GM12878 (cell line): ENCODE results near the gene ZNF341. TPM values are rescaled to one million over a fixed set of nuclear protein-coding genes. Genes with fewer than 3 reads are reported as not detected.

ENCODE experiments used
- ATAC-seq: fragments of 200-7000 bp; cut with Tn5 transposase; 3 replicates; pipeline ENCODE4 v1.9.1; 2020; ENCODE audit warnings: mild to moderate bottlenecking, moderate library complexity
- BruUV-seq: library from RNA; stranded (reverse); fragments of 400-500 nt; replicated peaks from 2 replicates; lab custom pipeline; 2021; lab: Mats Ljungman, UMichigan
- CTCF ChIA-PET: fragments of 300-600 bp; sonication (Branson Sonifier 250); formaldehyde crosslinking; extraction: SDS; loops from one replicate; lab custom pipeline; 2021; ENCODE audit warnings: inconsistent platforms; lab: Yijun Ruan, JAX
- POLR2A ChIA-PET: fragments of 350-600 bp; formaldehyde crosslinking; extraction: SDS; loops from one replicate; lab custom pipeline; 2021; ENCODE audit warnings: inconsistent platforms; lab: Charles Lee
- RAD21 ChIA-PET: fragments of 300-600 bp; sonication (Branson Sonifier 250); formaldehyde crosslinking; loops from one replicate; lab custom pipeline; 2023; ENCODE audit warnings: antibody characterized with exemption; ENCODE audit not compliant: unreplicated experiment; lab: Charles Lee
- SMC1A ChIA-PET: fragments of 300-600 bp; sonication (Branson Sonifier 250); formaldehyde crosslinking; loops from one replicate; lab custom pipeline; 2023; ENCODE audit not compliant: unreplicated experiment, uncharacterized antibody; lab: Charles Lee
- DNase-seq: peaks from one replicate; pipeline ENCODE4 v3.0.0-alpha.2; 2011; ENCODE audit warnings: low read depth, low spot score
- FAIRE-seq: peaks from 3 replicates; lab custom pipeline; 2011; peaks lifted over from hg19 to GRCh38; lab: Jason Lieb, UNC
- H2AFZ ChIP-seq: 2 replicates; pipeline ENCODE4 v1.6.0; 2011; ENCODE audit warnings: low read depth, low read length, control low read depth; ENCODE audit not compliant: control insufficient read depth
- H3K27ac ChIP-seq: 2 replicates; pipeline ENCODE4 v1.5.1; 2011; ENCODE audit warnings: control low read depth; ENCODE audit not compliant: control insufficient read depth, insufficient read depth
- H3K27me3 ChIP-seq, 2 experiments: replicated peaks in 1 of 2; 2 replicates each; pipeline versions ENCODE4 v1.6.0 to v1.6.1; 2011; ENCODE audit warnings: low read length in 1 of 2; ENCODE audit not compliant: control insufficient read depth in 2 of 2, insufficient read depth in 2 of 2
- H3K36me3 ChIP-seq, 2 experiments: 2 replicates each; pipeline ENCODE4 v1.5.1; 2011; ENCODE audit warnings: low read length in 1 of 2; ENCODE audit not compliant: control insufficient read depth in 2 of 2, insufficient read depth in 2 of 2
- H3K4me1 ChIP-seq: 2 replicates; pipeline ENCODE4 v1.6.1; 2011; ENCODE audit warnings: mild to moderate bottlenecking, low read length, moderate library complexity, mixed read lengths; ENCODE audit not compliant: control insufficient read depth, insufficient read depth
- H3K4me2 ChIP-seq: 2 replicates; pipeline ENCODE4 v1.6.0; 2011; ENCODE audit warnings: control low read depth; ENCODE audit not compliant: control insufficient read depth, insufficient read depth
- H3K4me3 ChIP-seq: fragments of 200-600 bp; sonication (generic); 2 replicates; pipeline ENCODE4 v1.5.1; 2016
- H3K79me2 ChIP-seq: 2 replicates; pipeline ENCODE4 v1.6.0; 2011; ENCODE audit warnings: low read length; ENCODE audit not compliant: control insufficient read depth, insufficient read depth
- H3K9ac ChIP-seq: 2 replicates; pipeline ENCODE4 v1.8.0; 2011; ENCODE audit warnings: low read length, control low read depth, mixed read lengths; ENCODE audit not compliant: control insufficient read depth, insufficient read depth
- H3K9me3 ChIP-seq: replicated peaks from 3 replicates; pipeline ENCODE4 v1.5.1; 2011; ENCODE audit warnings: mild to moderate bottlenecking, low read length; ENCODE audit not compliant: control insufficient read depth, insufficient read depth
- H4K20me1 ChIP-seq: 2 replicates; pipeline ENCODE4 v1.6.0; 2011; ENCODE audit not compliant: control insufficient read depth, insufficient read depth
- FOXM1 ChIP-seq: IDR thresholded peaks from 2 replicates; pipeline ENCODE4 v1.6.1; 2012; ENCODE audit warnings: low read depth, mild to moderate bottlenecking, inconsistent platforms, low read length, moderate library complexity
- MTA2 ChIP-seq: fragments of 450-650 bp; IDR thresholded peaks from 2 replicates; pipeline ENCODE4 v1.6.1; 2016; ENCODE audit warnings: low read depth, mild to moderate bottlenecking, moderate library complexity
- NBN ChIP-seq: fragments of 450-650 bp; IDR thresholded peaks from 2 replicates; pipeline ENCODE4 v1.6.1; 2016
- RAD21 ChIP-seq: IDR thresholded peaks from 2 replicates; pipeline ENCODE4 v1.6.1; 2011; ENCODE audit warnings: mild to moderate bottlenecking, low read depth, low read length, moderate library complexity; ENCODE audit not compliant: insufficient read depth
- WGBS: methylation state at CpG from one replicate; pipeline ENCODE4 v1.1.6; 2016; ENCODE audit warnings: low lambda C conversion rate; ENCODE audit not compliant: insufficient replicate concordance, insufficient coverage; ENCODE audit errors: missing lambda C conversion rate; 5-methylcytosine and 5-hydroxymethylcytosine counted together
- in situ Hi-C: fragments of 300-500 bp; cut with MboI; formaldehyde crosslinking; loops from 9 replicates; pipeline ENCODE4 v1.14.3; 2018; ENCODE audit warnings: mixed read lengths
- intact Hi-C: fragments of 100-400 bp; cut with micrococcal nuclease; formaldehyde crosslinking; loops from one replicate; pipeline ENCODE4 v1.14.2; 2022; ENCODE audit not compliant: unreplicated experiment
- polyA plus RNA-seq, 11 experiments: library from polyadenylated mRNA; depleted of rRNA in 4 of 11; unstranded in 6 of 11; stranded (reverse) in 5 of 11; fragments of >200 nt; fragmentation: Nextera tagmentation in 4 of 11; fragmentation: Illumina TruSeq in 1 of 11; extraction: Ambion mirVana in 4 of 11; extraction: Trizol in 1 of 11; gene quantifications; 1 replicate in 1 of 11; 2 replicates in 10 of 11; pipeline versions ENCODE4 v1.2.1 to v1.2.3, GENCODE V29; 2011 to 2016; ENCODE audit warnings: inconsistent platforms in 2 of 11, missing spikeins in 2 of 11, low read depth in 1 of 11
- total RNA-seq, 4 experiments: library from RNA; depleted of rRNA in 3 of 4; stranded (reverse); fragments of >200 nt in 3 of 4; fragmentation: Illumina TruSeq in 1 of 4; extraction: Trizol in 1 of 4; gene quantifications; 2 replicates each; pipeline versions ENCODE4 v1.2.1 to v1.2.3, GENCODE V29; 2013 to 2021
- TF ChIP-seq, protein P1 (sequence below): fragments of 450-650 bp; conservative IDR thresholded peaks from 2 replicates; pipeline ENCODE4 v1.6.1; 2017; ENCODE audit warnings: mild to moderate bottlenecking, moderate library complexity

Gene ZNF341
- total and polyA plus RNA-seq, 10 of the 15 experiments (the other 5 are each of a cell fraction or from before 2014, with no cell fraction given), result 0.18 to 5.0 (median 2.6) TPM

DNA sequence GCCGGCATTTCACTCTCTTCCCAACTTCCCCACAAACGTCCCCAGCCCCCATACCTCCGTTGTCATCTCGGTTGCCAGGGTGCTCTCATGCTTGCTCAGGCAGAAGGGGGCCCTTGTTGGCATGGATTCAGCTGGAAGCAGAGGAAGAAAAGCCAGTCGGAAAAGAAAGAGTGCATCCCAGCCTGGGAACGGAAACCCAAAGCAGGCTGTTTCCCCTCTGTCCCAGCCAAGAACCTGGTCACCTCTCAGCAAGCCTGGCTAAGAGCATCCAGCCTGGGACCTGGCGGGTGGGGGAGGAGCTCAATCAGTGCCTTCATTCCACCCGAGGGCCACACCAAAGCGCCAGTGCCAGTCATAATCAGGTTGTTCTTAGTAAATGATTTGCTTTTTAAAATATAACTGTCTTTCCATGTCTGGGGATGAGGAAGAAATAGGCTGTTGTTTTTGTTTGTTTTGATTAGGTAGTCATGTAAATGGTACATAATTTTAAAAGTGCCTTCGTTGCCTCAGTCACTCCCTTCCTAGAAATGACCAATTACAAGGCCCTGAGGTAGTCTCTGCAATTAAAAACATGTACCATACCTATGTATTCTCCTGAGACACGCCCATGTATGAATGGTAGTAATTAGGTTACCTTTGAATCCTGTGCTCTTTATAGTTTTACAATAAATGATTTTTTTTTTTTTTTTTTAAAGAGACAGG, 100.5 kb downstream of the ZNF341 start:
- DNase-seq (no peak), FAIRE-seq (no peak), ATAC-seq (no peak)
- ChIA-PET SMC1A (interaction anchor here (1.8 kb wide), 1 partner anchor 11 kb away, joined by 7 read pairs; no protein-coding TSS in a partner anchor), POLR2A (interaction anchor here (0.6 kb wide), 1 partner anchor 137 kb away, joined by 3 read pairs; no protein-coding TSS in a partner anchor), CTCF (no interaction called here), RAD21 (no interaction called here)
- Histone ChIP-seq H3K9me3 (no peaks in the 10 kb centered on the region; the same call in 2 of the 3 replicates), H3K27me3 (no peaks in the 10 kb centered on the region), H3K4me2 (no peak overlapping the region), H3K4me1 (peaks cover 13% of the 10 kb centered on the region), H2AFZ (no peak overlapping the region), H3K27ac (no peak overlapping the region), H3K9ac (no peak overlapping the region), H3K79me2 (peaks cover 63% of the 10 kb centered on the region), H3K36me3 (peaks cover 6 to 9% of the 10 kb centered on the region in 2 experiments; a peak in 3 of 4 replicates), H3K4me3 (no peak overlapping the region), H4K20me1 (no peaks in the 10 kb centered on the region)
- intact Hi-C loops (no loop called here), in situ Hi-C loops (no loop called here)
- BruUV-seq, result no TSS peak
- 87% methylated on average over 11 of the region's 11 CpGs for WGBS
- TF ChIP-seq RAD21 (no peak), NBN (no peak), FOXM1 (no peak), MTA2 (no peak)
- TF ChIP-seq, protein P1, sequence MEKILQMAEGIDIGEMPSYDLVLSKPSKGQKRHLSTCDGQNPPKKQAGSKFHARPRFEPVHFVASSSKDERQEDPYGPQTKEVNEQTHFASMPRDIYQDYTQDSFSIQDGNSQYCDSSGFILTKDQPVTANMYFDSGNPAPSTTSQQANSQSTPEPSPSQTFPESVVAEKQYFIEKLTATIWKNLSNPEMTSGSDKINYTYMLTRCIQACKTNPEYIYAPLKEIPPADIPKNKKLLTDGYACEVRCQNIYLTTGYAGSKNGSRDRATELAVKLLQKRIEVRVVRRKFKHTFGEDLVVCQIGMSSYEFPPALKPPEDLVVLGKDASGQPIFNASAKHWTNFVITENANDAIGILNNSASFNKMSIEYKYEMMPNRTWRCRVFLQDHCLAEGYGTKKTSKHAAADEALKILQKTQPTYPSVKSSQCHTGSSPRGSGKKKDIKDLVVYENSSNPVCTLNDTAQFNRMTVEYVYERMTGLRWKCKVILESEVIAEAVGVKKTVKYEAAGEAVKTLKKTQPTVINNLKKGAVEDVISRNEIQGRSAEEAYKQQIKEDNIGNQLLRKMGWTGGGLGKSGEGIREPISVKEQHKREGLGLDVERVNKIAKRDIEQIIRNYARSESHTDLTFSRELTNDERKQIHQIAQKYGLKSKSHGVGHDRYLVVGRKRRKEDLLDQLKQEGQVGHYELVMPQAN, result no peak
